Left hindlimb (tissue), 1 donor: ENCODE results near the gene ZNF397.

Source experiments
- DNase-seq: peaks from one replicate; pipeline ENCODE4 v3.0.0-alpha.2; 2018

The ZNF397 gene

GRCh38 chr18:35247412-35248249 is 6.8 kb downstream of the ZNF397 start:
- no peak for DNase-seq

DNA sequence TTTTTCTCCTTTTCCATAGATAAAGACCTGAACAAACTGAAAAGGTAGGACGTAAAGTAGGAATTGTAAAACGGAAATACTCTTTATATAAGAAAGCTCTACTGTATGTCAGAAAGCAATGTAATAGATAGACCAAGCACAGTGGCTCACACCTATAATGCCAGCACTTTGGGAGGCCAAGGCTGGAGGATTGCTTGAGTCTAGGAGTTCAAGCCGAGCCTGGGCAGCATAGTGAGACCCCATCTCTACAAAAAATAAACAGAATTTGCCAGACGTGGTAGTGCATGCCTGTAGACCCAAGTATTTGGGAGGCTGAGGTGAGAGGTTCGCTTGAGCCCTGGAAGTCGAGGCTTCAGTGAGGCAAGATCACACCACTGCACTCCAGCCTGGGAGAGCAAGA is 7.6 kb downstream of the ZNF397 start:
- no peak for DNase-seq

DNA sequence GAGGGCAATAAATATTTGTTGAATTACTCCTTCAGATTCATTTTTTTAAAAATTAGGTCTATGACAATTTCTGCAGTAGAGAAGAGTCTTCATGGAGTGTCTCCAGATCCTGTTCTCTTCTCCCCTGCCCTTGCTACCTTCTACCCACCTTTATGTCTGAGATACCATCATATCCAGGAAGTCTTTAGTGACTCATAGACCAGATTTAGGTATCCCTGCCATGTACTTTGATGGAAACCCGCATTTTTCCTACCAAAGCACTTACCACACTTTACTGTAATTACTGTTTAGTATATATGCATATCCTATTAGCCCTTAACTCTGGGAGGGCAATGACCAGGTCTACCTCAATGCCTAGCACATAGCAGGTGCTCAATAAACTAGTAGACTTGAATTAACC is 11.6 kb downstream of the ZNF397 start:
- no peak for DNase-seq

DNA sequence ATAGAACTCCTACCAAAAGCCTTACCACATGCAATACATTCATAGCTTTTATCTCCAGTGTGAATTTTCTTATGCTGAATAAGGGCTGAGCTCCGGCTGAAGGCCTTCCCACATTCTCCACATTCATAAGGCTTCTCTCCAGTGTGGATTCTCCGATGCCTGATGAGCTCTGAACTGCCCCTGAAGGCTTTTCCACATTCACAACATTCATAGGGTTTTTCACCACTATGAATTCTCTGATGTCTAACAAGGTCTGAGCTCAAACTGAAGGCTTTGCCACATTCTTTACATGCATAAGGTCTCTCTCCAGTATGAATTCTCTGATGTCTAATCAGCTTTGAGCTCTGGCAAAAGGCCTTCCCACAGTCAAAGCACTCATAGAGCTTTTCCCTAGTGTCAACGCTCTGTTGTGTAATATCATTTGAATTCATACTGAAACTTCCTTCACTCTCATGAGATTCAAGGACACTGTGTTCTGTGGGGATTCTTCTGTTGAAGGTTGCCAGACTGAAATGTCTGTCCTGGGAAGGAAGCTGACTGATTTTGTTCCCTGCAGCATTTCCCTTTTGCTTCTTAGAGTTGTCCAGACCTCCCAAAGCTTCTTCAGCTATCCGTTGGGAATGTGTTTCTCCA is 12.9 kb downstream of the ZNF397 start:
- DNase-seq: no peak

DNA sequence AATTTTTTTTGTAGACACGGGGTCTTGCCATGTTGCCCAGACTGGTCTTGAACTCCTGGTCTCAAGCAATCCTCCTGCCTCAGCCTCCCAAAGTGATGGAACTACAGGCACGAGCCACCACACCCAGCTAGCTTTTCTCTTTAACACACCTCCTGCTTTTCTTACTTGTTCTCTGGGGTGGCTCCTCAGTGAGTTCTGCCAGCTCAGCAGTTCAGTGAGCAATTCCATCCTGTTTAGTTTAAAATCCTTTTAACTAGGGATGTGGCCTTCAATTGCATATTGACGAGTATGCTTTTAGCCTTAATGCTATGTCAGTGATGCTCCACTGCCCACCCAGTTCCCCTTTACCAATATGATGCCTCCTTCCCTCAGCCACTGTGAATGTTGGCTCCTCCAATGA is 16.1 kb downstream of the ZNF397 start:
- no peak for DNase-seq

DNA sequence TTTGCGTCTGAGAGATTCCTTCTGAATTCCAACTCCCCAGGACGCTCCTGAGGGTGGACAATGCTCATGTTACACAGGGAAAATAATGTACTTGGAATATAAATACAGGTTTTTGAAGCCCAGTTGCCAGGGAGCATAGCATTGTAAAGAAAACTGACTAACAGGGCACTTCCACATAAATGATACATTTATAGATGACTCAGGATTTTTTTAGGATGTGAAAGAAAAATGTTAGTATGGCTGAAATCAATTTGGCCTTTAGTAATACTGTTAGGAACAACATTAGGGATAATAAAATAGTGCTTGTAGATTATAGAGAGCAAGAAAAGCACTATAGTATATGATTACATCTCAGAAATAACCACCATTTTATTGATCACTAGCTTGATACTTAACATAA is 23.6 kb downstream of the ZNF397 start:
- DNase-seq: no peak

DNA sequence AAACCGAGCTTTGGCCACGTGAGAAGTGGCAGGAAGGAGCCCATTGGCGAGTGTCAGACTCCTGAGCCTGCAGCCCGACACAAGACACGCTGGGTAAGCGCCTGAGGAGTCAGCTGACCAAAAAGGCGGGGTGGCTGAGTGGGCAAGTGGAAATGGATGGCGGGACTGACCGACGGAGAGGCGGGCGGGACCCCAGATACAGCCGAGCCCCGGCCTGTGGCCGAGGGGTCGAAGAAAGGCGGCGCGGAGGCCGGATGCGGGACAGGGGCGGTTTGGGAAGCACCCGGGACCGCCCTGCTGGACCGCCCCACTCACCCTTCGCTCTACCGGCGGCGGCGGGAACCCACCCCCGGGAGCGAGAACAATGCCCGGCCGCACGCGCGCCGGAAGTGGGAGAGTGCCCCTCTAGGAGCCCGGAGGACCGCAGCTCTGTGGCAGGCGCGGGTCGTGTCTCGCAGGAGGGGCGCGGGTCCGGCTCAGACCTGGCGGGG is 26.4 kb downstream of the ZNF397 start:
- peak; percentile 88 for DNase-seq

GRCh38 chr18:35267809-35268208 is 27.0 kb downstream of the ZNF397 start:
- DNase-seq: peak; percentile 43

DNA sequence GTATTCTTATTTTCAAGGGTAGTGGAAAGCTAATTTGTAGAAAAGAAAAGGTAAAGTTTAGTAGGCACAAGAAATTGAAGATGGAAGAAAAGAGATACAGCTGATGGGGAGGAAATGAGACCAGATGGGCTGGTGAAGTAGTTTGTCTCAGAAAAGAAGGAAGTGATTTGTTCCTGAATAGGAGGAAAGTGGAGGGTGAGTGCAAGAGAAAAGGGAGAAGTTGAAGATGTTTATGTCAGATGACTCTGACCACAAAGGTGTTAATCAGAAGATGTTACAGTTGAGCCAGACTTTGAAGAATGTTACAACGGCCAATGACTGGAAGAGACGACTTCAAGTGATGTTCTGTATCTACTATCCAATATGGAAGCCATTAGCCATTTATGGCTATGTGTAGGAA is 28.0 kb downstream of the ZNF397 start:
- DNase-seq: no peak

DNA sequence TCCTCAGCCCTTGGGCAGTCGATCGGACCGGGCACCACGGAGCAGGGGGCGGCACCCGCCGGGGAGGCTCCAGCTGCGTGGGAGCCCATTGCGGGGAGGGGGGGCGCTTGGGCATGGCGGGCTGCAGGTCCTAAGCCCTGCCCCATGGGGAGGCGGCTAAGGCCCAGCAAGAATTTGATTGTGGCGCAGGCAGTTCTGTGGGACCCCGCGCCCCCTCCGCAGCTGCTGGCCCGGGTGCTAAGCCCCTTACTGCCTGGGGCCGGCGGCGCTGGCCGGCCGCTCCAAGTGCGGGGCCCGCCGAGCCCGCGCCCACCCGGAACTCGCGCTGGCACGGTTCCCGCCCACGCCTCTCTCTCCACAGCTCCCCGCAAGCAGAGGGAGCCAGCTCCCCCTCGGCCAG is 30.8 kb downstream of the ZNF397 start:
- DNase-seq: no peak

DNA sequence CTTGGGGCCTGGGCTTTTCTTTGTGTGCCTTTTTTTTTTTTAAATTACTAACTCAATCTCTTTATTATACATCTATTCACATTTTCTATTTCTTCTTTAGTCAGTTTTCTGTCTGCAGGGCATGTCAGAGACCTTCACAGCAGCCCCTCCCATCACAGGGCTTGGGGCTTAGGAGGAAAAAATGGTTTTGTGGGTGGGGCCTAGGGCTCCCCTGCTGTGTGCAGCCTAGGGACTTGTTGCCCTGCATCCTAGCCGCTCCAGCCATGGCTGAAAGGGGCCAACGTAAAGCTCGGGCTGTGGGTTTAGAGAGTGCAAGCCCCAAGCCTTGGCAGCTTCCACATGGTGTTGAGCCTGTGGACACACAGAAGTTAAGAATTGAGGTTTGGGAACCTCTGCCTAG is 35.4 kb downstream of the ZNF397 start:
- DNase-seq: no peak

GRCh38 chr18:35277633-35278032 is 36.8 kb downstream of the ZNF397 start:
- DNase-seq: no peak

DNA sequence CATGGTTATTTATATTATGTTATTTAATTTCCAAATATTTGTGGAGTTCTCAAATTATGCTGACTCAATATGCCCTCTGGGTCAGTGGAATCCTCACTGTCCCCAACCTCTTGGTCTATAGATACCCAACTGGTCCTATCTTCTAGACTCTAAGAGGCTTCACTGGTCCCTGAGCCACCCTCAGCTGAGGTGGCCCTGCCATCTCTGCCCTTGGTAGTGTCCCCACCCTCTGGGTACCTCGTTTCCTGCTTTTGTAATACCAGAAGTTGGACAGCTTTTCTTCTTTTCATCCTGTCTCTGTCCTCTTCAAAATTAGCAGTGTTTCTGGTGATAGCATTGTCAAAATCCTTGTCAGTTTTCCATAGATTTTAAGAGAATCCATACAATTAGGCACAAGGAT is 37.3 kb downstream of the ZNF397 start:
- no peak for DNase-seq

- DNase-seq: no peak
These were observed 38.1 kb downstream of the ZNF397 start for GRCh38 chr18:35278969-35279368.

DNA sequence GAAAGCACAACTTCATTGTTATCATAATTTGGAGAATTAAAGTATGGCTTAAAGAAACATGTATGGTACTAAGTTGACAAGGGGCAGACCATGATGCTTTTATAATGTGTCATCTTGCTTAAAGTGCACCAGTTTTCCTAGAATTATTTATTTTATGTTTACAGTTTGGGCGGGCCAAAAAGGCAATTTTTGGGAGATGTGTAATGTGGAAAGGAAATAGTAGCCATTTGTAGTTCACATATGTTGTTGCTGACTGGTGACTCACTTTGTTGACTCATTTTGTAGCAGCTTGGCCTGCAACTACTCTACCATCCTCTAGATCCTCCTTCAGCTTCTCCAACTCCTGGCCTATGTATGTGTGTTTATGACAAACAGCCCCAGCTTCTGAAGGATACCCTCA is 41.5 kb downstream of the ZNF397 start:
- DNase-seq: no peak

DNA sequence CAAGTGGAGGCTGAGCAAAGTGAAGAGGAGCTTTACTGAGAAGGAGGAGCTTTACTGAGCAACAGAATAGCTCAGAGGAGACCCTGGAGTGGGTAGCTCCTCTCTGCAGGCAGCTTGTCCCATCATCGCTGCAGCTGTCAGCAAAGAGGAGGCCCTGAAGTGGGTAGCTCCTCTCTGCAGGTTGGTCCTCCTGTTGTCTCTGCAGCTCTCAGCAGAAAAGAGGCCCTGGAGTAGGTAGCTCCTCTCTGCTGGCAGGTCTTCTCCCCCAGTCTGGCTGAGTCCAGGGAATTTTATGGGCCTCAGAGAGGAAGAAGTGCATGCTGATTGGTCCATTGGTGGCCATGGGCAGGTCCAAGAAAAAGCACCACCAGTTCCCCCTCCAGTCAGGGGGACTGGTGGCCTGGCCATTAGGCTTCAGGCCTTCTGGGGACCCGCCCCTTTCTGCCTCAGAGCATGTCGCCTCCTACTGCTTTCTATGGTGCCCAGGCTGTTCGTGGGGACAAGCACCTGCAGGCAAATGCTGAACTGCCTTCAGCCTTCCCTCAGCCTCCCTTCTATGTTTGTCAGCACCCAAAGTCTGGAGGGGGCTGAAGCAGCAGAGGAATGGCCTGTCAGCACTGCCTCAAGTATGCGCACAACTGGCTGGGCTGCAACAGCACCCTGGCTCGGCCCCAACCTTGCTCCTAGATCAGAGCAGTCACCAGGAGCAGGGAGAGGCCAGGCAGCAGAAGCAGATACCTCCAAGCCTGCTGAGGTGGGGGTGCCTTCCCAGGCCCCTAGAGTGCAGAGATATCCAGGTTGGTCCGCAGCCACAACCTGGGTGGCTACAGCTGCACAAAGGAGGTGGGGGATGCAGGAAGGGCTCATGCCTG is 43.3 kb downstream of the ZNF397 start:
- no peak for DNase-seq

DNA sequence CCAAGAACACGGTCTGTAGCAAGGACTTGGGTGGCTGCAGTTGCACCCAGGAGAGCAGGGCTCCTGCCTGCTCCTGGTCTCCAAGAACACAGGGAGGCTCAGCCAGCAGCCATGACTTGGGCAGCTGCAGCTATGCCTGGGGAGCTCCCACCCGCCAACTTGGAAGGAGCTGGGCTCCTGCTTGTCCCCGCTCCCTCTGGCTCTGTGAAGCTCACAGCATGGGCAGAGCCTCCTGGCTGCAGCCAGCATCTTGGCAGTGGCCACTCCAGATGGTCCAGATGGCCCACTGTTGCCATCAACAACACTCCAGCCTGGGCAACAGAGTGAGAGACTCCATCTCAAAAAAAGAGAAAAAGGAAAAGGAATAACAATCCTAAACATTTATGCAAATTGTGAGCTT is 44.0 kb downstream of the ZNF397 start:
- no peak for DNase-seq

- DNase-seq: peak; percentile 30
These were observed 48.5 kb downstream of the ZNF397 start for GRCh38 chr18:35289293-35289692.

DNA sequence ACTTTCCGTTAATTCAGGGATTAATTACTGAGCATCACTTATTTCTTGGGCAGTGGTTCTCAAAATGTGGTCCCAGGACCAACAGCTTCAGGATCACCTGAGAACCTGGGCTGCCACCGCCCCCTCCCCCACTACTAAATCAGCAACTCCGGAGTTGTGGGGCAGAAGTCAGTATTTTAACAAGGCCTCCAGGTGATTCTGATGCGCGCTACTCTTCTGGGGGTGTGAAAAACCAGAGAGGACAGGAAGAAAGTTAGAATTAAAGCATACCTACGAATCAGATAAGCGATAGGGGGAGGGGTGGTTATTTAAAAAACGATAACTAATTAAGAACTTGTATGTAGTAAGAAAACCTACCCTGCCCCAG is 48.9 kb downstream of the ZNF397 start:
- no peak for DNase-seq

DNA sequence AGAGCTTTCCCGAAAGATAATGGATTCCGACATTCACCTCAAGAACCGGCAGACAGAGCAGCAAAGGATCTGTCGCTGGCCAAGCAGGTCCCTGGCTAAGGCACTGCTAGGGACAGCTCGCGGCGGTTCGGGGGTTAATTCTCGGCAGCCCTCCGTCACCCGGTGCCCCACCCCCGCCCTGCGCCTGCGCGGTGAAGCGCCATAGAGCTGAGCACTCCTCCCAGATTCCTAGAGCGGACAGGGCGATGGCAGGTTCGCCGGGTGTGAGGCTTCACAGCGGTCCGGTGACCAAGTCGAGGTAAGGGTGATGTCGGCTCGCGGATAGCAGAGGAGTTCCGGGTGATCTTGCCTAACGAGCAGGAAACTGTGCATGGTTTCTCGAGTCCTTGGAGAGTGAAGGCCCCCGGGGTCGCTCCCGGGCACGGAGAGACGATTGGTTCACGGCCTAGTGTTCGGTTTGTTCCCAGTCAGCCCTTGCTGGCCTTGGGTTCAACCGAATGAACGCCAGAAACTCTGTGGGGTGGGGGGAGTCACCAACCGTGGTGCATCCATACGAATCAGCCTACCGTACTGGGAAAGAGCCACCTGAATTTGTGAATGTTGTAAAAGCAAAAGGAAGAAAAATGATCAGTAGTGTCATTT is 49.4 kb downstream of the ZNF397 start, which contains the start of gene ZSCAN30:
Gene ZSCAN30 (minus strand): TSS at position 136 of the 642 bp plus-strand sequence. CDS start 25,877 bp downstream, outside the sequence.
- peak; percentile 97 for DNase-seq

DNA sequence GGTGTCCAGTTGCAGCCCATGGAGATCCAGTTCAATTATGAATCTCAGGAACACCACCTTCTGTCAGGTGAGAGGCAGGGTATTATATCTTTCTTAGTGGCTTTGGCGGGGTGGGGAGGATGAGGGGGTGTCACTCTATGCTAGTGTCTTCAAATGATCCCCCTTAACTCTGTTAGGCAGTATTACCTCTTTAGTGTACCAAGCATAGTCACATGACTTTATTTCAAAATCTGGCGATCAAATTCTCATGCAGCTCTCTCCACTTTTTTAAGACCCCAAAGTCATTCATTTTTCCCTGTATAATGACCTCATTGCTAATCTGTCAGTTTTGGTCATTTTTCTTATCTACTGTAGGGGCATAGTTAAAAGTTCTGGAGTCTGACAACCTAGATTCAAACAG is 50.3 kb downstream of the ZNF397 start:
- DNase-seq: no peak

DNA sequence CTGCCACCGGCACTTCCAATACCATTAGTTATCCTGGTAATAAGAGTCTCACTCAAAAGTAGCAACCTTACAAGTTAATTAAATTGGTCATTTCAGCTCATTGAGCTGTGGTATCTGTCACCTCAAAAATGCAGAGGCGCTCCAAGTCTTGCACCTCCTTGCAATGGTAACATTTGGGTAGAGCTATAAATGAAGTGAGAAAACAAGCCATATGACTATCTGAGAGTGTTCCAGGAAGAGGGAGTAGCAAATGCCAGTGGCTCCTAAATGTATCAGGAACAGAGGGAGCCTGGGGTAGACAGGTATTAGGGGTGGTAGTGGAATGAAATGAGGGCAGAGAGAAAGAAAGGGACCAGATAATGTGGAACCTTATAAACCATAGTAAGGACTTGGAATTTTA is 55.2 kb downstream of the ZNF397 start:
- no peak for DNase-seq

DNA sequence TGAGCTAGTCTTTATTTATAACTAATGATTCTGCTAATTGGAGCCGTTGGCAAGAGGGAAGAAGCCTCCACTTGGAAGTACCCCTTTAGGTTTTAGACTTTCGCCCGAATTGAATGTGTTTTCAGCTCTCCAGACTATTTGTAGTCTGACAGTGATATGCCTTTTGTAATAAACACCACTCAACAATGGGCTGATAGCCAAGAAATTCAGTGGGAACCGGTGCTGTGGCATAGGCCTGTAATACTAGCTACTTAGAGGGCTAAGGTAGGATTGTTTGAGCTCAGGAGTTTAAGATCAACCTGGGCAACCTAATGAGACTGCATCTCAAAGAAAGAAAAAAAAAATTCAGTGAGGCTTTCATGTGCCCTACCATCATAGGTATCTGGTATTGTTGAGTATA is 62.8 kb downstream of the ZNF397 start:
- no peak for DNase-seq
